GM23248 (cell line): ENCODE measurements around the gene LDHAL6A.

Experiments
- EZH2 ChIP-seq: fragments of 200-600 bp; sonication (generic); IDR thresholded peaks from 2 replicates; pipeline ENCODE4 v1.6.1; 2018; ENCODE audit warnings: antibody characterized with exemption, mild to moderate bottlenecking; ENCODE audit not compliant: insufficient read depth, poor library complexity, severe bottlenecking
- EZH2phosphoT487 ChIP-seq: fragments of 200-600 bp; sonication (generic); IDR thresholded peaks from 2 replicates; pipeline ENCODE4 v1.6.1; 2018; ENCODE audit warnings: antibody characterized with exemption, moderate library complexity, mild to moderate bottlenecking, low read depth; ENCODE audit not compliant: insufficient read depth

DNA sequence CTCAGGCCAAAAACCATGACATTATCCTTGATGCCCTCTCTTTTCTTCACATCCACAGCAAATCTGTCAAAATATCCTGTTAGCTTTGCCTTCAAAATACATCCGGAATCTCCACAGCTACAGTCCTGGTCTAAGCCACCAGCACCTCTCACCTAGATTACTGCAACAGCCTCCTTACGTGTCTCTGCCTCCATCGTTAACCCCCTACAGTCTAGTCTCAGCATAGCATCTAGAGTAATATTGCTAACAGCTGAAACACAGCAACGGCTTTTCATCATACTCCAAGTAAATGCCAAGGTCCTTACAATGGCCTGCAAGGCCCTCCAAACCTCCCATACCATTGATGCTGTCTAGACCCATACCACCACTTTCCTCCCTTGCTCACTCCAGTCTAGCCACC lies 66.7 kb downstream of the LDHAL6A start:
- TF ChIP-seq EZH2: no peak
- TF ChIP-seq EZH2phosphoT487: no peak
